PC-3 (cell line): Measurements from ENCODE around the gene NECAB2.

ENCODE experiments used
- EZH2 ChIP-seq: fragments of 300-600 bp; sonication (generic); IDR thresholded peaks from one replicate; pipeline ENCODE4 v1.6.1; 2017; ENCODE audit warnings: antibody characterized with exemption, mild to moderate bottlenecking, low read length; ENCODE audit not compliant: unreplicated experiment
- EZH2phosphoT487 ChIP-seq: fragments of 300-600 bp; sonication (generic); IDR thresholded peaks from 2 replicates; pipeline ENCODE4 v1.6.1; 2018; ENCODE audit warnings: mild to moderate bottlenecking, antibody characterized with exemption, low read length, borderline replicate concordance
- TF ChIP-seq, protein P1 (sequence below): fragments of 300-600 bp; sonication (generic); conservative IDR thresholded peaks from 2 replicates; pipeline ENCODE4 v1.5.1; 2017; ENCODE audit warnings: antibody characterized with exemption, low read depth, mild to moderate bottlenecking, low read length

- TF ChIP-seq, protein P1, sequence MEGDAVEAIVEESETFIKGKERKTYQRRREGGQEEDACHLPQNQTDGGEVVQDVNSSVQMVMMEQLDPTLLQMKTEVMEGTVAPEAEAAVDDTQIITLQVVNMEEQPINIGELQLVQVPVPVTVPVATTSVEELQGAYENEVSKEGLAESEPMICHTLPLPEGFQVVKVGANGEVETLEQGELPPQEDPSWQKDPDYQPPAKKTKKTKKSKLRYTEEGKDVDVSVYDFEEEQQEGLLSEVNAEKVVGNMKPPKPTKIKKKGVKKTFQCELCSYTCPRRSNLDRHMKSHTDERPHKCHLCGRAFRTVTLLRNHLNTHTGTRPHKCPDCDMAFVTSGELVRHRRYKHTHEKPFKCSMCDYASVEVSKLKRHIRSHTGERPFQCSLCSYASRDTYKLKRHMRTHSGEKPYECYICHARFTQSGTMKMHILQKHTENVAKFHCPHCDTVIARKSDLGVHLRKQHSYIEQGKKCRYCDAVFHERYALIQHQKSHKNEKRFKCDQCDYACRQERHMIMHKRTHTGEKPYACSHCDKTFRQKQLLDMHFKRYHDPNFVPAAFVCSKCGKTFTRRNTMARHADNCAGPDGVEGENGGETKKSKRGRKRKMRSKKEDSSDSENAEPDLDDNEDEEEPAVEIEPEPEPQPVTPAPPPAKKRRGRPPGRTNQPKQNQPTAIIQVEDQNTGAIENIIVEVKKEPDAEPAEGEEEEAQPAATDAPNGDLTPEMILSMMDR, result peak; percentile 84
- TF ChIP-seq EZH2, result no peak
- TF ChIP-seq EZH2phosphoT487, result no peak
Observed at GRCh38 chr16:83926726-83927397, 41.2 kb upstream of the NECAB2 start.
